Measurements from ENCODE around the gene SPINK8. TPM values are rescaled to one million over a fixed set of nuclear protein-coding genes. Genes with fewer than 3 reads are reported as not detected.

Gene SPINK8
- total and polyA plus RNA-seq, 2 donors (not counting 1 experiment from before 2014, with no cell fraction given), result not detected

- Histone ChIP-seq H3K4me1 (ENCODE audit: control insufficient read depth, extremely low read depth, insufficient read depth, low read length) (peaks cover 2% of the 10 kb centered on the region), H3K4me2 (ENCODE audit: extremely low read depth, insufficient read depth, low read length) (peak overlapping the region; percentile 81), H3K9me3 (ENCODE audit: control insufficient read depth, insufficient read depth, low read depth, low read length) (no peaks in the 10 kb centered on the region), H2AFZ (ENCODE audit: low read length) (peak overlapping the region; percentile 79), H3K27ac (ENCODE audit: insufficient read depth, low read length) (peak overlapping the region; percentile 96), H4K20me1 (ENCODE audit: control insufficient read depth, extremely low read depth, insufficient read depth, low read length) (no peaks in the 10 kb centered on the region), H3K4me3 (replicated peaks in 1 of 4; ENCODE audit: control extremely low read depth in 1 of 4, insufficient read depth in 1 of 4, low read depth in 3 of 4, low read length in 4 of 4) (peak overlapping the region; percentile 82 to 90 (median 86)), H3K9ac (ENCODE audit: insufficient read depth, low read length) (peak overlapping the region; percentile 92), H3K27me3 (ENCODE audit: control insufficient read depth, insufficient read depth, low read length) (no peaks in the 10 kb centered on the region), H3K79me2 (ENCODE audit: control insufficient read depth, insufficient read depth, low read length) (peaks cover 13% of the 10 kb centered on the region), H3K36me3 (ENCODE audit: control insufficient read depth, insufficient read depth, low read length) (no peaks in the 10 kb centered on the region)
- peak; percentile 44 to 54 for DNase-seq (ENCODE audit: low read depth in 2 of 2)
- no peak for TF ChIP-seq EZH2 (IDR thresholded peaks at IDR 0.05; ENCODE audit: low read length, missing control alignments)
- TF ChIP-seq, protein P1, sequence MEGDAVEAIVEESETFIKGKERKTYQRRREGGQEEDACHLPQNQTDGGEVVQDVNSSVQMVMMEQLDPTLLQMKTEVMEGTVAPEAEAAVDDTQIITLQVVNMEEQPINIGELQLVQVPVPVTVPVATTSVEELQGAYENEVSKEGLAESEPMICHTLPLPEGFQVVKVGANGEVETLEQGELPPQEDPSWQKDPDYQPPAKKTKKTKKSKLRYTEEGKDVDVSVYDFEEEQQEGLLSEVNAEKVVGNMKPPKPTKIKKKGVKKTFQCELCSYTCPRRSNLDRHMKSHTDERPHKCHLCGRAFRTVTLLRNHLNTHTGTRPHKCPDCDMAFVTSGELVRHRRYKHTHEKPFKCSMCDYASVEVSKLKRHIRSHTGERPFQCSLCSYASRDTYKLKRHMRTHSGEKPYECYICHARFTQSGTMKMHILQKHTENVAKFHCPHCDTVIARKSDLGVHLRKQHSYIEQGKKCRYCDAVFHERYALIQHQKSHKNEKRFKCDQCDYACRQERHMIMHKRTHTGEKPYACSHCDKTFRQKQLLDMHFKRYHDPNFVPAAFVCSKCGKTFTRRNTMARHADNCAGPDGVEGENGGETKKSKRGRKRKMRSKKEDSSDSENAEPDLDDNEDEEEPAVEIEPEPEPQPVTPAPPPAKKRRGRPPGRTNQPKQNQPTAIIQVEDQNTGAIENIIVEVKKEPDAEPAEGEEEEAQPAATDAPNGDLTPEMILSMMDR (conservative IDR thresholded peaks at IDR 0.05 in 1 of 2, IDR thresholded peaks at IDR 0.05 in 1 of 2; ENCODE audit: low read depth in 1 of 2, low read length in 2 of 2), result no peak
Observed at GRCh38 chr3:48301800-48302166, 31.7 kb downstream of the SPINK8 start.

GRCh38 chr3:48301020-48301799 is 32.3 kb downstream of the SPINK8 start, which contains the start of gene NME6:
TSS of gene NME6 (minus strand) at chr3:48301367.
- no peaks in the 10 kb centered on the region for H3K9me3 ChIP-seq (ENCODE audit: control insufficient read depth, insufficient read depth, low read depth, low read length)
- TF ChIP-seq, protein P1 (conservative IDR thresholded peaks at IDR 0.05 in 1 of 2, IDR thresholded peaks at IDR 0.05 in 1 of 2; ENCODE audit: low read depth in 1 of 2, low read length in 2 of 2), result no peak
- no peak for TF ChIP-seq EZH2 (IDR thresholded peaks at IDR 0.05; ENCODE audit: low read length, missing control alignments)
- peak; percentile 88 to 93 for DNase-seq (ENCODE audit: low read depth in 2 of 2)
- peak within 1 kb of the TSS; percentile 81 for H3K4me2 ChIP-seq (ENCODE audit: extremely low read depth, insufficient read depth, low read length)
- H3K9ac ChIP-seq (ENCODE audit: insufficient read depth, low read length), result peak within 1 kb of the TSS; percentile 92
- no peaks in the 10 kb centered on the region for H4K20me1 ChIP-seq (ENCODE audit: control insufficient read depth, extremely low read depth, insufficient read depth, low read length)
- H2AFZ ChIP-seq (ENCODE audit: low read length), result peak within 1 kb of the TSS; percentile 84
- H3K27me3 ChIP-seq (ENCODE audit: control insufficient read depth, insufficient read depth, low read length), result no peaks in the 10 kb centered on the region
- H3K27ac ChIP-seq (ENCODE audit: insufficient read depth, low read length), result peak within 1 kb of the TSS; percentile 96
- peaks cover 4% of the 10 kb centered on the region for H3K36me3 ChIP-seq (ENCODE audit: control insufficient read depth, insufficient read depth, low read length)
- peak within 1 kb of the TSS; percentile 82 to 90 (median 86) for H3K4me3 ChIP-seq (replicated peaks in 1 of 4; ENCODE audit: control extremely low read depth in 1 of 4, insufficient read depth in 1 of 4, low read depth in 3 of 4, low read length in 4 of 4)
- H3K4me1 ChIP-seq (ENCODE audit: control insufficient read depth, extremely low read depth, insufficient read depth, low read length), result peaks cover 2% of the 10 kb centered on the region
- H3K79me2 ChIP-seq (ENCODE audit: control insufficient read depth, insufficient read depth, low read length), result peaks cover 13% of the 10 kb centered on the region

GRCh38 chr3:48299746-48300712 is 33.4 kb downstream of the SPINK8 start:
- Histone ChIP-seq H3K9me3 (ENCODE audit: control insufficient read depth, insufficient read depth, low read depth, low read length) (no peaks in the 10 kb centered on the region), H3K27ac (ENCODE audit: insufficient read depth, low read length) (peak overlapping the region; percentile 96), H3K36me3 (ENCODE audit: control insufficient read depth, insufficient read depth, low read length) (peaks cover 5% of the 10 kb centered on the region), H3K4me1 (ENCODE audit: control insufficient read depth, extremely low read depth, insufficient read depth, low read length) (peaks cover 2% of the 10 kb centered on the region), H4K20me1 (ENCODE audit: control insufficient read depth, extremely low read depth, insufficient read depth, low read length) (no peaks in the 10 kb centered on the region), H2AFZ (ENCODE audit: low read length) (peak overlapping the region; percentile 2), H3K4me2 (ENCODE audit: extremely low read depth, insufficient read depth, low read length) (peak overlapping the region; percentile 81), H3K9ac (ENCODE audit: insufficient read depth, low read length) (no peak overlapping the region), H3K27me3 (ENCODE audit: control insufficient read depth, insufficient read depth, low read length) (no peaks in the 10 kb centered on the region), H3K79me2 (ENCODE audit: control insufficient read depth, insufficient read depth, low read length) (peaks cover 13% of the 10 kb centered on the region), H3K4me3 (replicated peaks in 1 of 4; ENCODE audit: control extremely low read depth in 1 of 4, insufficient read depth in 1 of 4, low read depth in 3 of 4, low read length in 4 of 4) (peak overlapping the region; percentile 82 to 90 (median 86))
- no peak for TF ChIP-seq EZH2 (IDR thresholded peaks at IDR 0.05; ENCODE audit: low read length, missing control alignments)
- TF ChIP-seq, protein P1 (conservative IDR thresholded peaks at IDR 0.05 in 1 of 2, IDR thresholded peaks at IDR 0.05 in 1 of 2; ENCODE audit: low read depth in 1 of 2, low read length in 2 of 2), result no peak
- DNase-seq (ENCODE audit: low read depth in 2 of 2), result peak; percentile 9 to 11
